ENCODE data around the gene CD1B. TPM values are rescaled to one million over a fixed set of nuclear protein-coding genes. Genes with fewer than 3 reads are reported as not detected.
"Not testable (repeated sequence)": the region's sequence is repeated elsewhere in the genome, so short reads cannot be mapped to it uniquely, and the experiment has no call there.

The CD1B gene
- total RNA-seq, 8 experiments from 2014 or later, result 0.24 TPM; not detected in 7

DNA sequence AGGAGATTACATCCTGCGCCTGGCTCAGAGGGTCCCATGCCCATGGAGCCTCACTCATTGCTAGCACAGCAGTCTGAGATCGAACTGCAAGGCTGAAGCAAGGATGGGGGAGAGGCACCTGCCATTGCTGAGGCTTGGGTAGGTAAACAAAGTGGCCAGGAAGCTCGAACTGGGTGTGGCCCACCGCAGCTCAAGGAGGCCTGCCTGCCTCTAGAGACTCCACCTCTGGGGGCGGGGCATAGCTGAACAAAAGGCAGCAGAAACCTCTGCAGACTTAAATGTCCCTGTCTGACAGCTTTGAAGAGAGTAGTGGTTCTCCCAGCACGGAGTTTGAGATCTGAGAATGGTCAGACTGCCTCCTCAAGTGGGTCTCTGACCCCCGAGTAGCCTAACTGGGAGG, 5.1 kb upstream of the CD1B start:
- 0 to 100% (median 60%) methylated on average over 1 to 7 of the region's 7 CpGs; no CpG with 5 or more reads in 5 of the 10 experiments for WGBS, 10 experiments
- H3K27ac ChIP-seq; H3K4me3 ChIP-seq; in situ Hi-C loops (cut with MboI; ENCODE audit: low pct_unique_long_range_greater_than_20kb in 2 of 9, low sequenced_read_pairs in 9 of 9, unreplicated experiment in 9 of 9); ATAC-seq (replicated peaks in 6 of 8); H3K4me1 ChIP-seq (replicated peaks in 1 of 2): not testable (repeated sequence)

DNA sequence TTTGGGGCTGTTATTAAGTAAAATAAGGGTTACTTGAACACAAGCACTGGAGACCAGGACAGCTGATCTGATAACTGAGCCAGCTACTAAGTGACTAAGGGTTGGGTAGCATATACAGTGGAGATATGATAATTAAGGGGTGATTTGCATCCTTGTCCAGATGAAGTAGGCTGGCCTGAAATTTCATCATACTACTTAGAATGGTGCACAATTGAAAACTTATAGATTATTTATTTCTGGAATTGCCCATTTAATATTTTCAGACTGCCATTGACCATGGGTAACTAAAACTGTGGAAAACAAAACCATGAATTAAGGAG, 3.8 kb upstream of the CD1B start:
- H3K27ac ChIP-seq, result no peak overlapping the region
- H3K4me3 ChIP-seq, result no peak overlapping the region
- ATAC-seq (replicated peaks in 6 of 8), result peak in 2 of 8 experiments; percentile 51 to 58
- in situ Hi-C loops (cut with MboI; ENCODE audit: low pct_unique_long_range_greater_than_20kb in 2 of 9, low sequenced_read_pairs in 9 of 9, unreplicated experiment in 9 of 9), result no loop called here
- H3K4me1 ChIP-seq (replicated peaks in 1 of 2), result no peaks in the 10 kb centered on the region

DNA sequence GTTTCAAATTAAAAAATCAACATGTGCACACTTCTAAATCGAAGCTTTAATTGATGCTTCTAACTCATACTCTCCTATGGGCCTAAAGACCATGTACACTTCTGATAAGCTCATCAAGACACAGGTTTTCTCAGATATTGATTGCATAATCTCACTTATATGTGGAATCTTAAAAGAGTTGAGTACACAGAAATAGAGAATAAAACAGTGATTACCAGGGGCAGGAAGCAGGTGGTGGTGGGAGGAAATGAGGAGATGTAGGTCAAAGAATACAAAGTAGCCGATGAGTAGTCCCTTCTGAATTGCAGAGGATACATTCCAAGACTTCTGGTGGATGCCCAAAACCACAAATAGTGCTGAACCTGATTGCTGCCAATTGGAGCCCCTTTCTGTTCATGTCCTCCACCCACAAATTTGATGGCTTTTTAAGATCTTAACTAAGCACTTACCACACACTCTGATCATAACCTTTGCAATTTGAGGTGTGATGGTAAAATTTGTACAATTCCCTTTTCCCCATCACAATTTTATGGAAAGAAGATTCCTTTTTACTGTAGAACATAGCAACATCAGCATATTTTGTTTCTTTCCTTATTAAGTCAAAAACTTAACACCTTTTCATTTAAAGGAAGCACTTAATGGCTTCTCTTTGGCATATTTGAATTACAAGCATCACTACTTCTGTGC, 3.3 kb upstream of the CD1B start:
- Histone ChIP-seq H3K4me3 (no peak overlapping the region), H3K27ac (no peak overlapping the region), H3K4me1 (replicated peaks in 1 of 2) (no peaks in the 10 kb centered on the region)
- in situ Hi-C loops (cut with MboI; ENCODE audit: low pct_unique_long_range_greater_than_20kb in 2 of 9, low sequenced_read_pairs in 9 of 9, unreplicated experiment in 9 of 9), result no loop called here
- ATAC-seq (replicated peaks in 6 of 8), result no peak
- 0 to 83% (median 60%) methylated on average over 1 to 2 of the region's 2 CpGs; no CpG with 5 or more reads in 2 of the 10 experiments for WGBS, 10 experiments

DNA sequence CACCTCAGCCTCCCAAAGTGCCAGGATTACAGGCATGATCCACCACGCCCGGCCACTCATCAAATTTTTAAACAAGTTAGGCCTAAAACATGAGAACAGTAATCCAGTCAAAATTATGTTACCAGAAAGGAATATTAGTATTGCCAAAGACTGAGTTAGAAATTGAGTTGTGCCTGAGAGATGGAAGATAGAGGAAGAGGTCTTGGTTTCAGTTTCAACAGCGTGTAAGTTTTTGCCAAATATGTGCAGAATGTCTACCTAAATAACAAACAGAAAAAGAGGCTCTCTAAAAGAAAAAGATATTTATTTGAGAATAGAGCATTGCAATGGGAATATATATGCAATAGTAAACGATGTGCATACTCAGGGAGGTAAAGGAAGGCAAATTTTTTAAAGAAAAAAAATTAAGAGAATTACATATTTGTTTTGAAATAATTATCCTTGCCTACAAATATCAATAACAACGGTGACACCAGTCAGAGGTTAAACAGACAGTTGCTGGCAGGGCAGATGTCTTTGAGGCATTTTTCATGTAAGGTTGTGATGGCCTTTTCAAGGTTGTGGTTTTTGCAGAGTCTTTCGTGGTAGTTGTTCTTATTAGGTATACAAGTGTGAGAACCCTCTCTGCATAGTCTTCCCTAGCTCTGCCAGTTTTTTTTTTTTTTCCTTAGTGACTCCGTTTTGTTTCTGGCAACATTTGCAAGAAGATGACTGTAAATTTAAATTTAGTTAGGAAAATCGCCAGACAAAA, 2.2 kb upstream of the CD1B start:
- ATAC-seq (replicated peaks in 6 of 8), result no peak
- Histone ChIP-seq H3K4me3 (no peak overlapping the region), H3K27ac (no peak overlapping the region), H3K4me1 (replicated peaks in 1 of 2) (no peaks in the 10 kb centered on the region)
- in situ Hi-C loops (cut with MboI; ENCODE audit: low pct_unique_long_range_greater_than_20kb in 2 of 9, low sequenced_read_pairs in 9 of 9, unreplicated experiment in 9 of 9), result no loop called here
- WGBS, 10 experiments, result 4 to 74% (median 48%) methylated on average over 3 to 8 of the region's 8 CpGs

DNA sequence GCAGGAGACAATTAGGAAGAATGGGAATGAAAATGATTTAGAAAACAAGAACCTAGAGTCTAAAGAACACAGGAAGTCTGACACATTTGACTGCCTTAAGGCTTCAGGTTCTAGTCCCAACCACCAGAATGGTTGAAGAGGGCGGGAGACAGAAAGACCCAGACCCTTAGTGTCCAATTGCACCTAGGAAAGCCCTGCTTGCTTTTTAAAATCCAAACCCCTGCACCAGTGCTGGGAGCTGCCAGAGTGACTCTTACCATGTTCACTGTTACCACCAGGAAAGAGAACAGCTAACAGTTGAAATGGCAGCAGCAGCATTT, 265 bp downstream of the CD1B start:
- Histone ChIP-seq H3K4me1 (replicated peaks in 1 of 2) (no peaks in the 10 kb centered on the region), H3K4me3 (no peak overlapping the region), H3K27ac (no peak overlapping the region)
- ATAC-seq (replicated peaks in 6 of 8), result no peak
- WGBS, 10 experiments, result 0 to 100% (median 67%) methylated on average over 1 of the region's 1 CpG; no CpG with 5 or more reads in 1 of the 10 experiments
- in situ Hi-C loops (cut with MboI; ENCODE audit: low pct_unique_long_range_greater_than_20kb in 2 of 9, low sequenced_read_pairs in 9 of 9, unreplicated experiment in 9 of 9), result no loop called here

DNA sequence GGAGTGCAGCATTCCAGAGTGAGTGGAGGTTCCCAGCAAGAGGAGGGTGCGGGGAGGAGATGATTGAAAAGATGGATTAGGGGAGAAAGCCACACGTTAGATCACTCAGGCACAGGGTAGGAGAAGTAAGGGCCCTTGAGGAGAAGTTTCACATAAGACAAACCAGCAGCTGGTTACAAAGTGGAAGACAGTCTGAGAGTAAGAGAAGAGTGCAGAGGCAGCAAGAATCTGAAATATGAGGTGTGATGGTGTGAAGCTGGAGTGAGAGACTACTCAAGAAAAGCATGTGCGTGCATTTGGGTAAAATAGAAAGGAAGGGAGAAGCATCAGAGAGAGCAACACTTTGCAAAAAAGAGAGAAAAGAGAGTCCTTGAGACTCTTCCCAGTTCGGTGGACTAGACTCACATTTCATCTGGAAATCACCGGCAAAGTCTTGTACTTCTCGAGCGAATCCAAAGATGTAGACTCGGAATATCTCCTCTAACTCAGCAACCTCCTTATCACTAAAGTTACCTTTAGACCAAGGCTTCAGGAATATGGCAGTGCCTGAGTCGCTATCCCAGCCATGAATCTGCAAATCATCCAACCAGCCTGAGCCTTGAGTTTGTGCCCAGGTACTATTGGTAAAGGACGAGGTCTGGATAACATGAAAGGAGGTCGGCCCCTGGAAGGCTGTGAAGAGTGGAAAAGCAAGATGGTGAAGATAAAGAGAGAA, 783 bp downstream of the CD1B start:
- Histone ChIP-seq H3K4me3 (no peak overlapping the region), H3K4me1 (replicated peaks in 1 of 2) (no peaks in the 10 kb centered on the region), H3K27ac (no peak overlapping the region)
- WGBS, 10 experiments, result 18 to 90% (median 75%) methylated on average over 2 to 11 of the region's 11 CpGs
- no peak for ATAC-seq (replicated peaks in 6 of 8)
- in situ Hi-C loops (cut with MboI; ENCODE audit: low pct_unique_long_range_greater_than_20kb in 2 of 9, low sequenced_read_pairs in 9 of 9, unreplicated experiment in 9 of 9), result no loop called here

DNA sequence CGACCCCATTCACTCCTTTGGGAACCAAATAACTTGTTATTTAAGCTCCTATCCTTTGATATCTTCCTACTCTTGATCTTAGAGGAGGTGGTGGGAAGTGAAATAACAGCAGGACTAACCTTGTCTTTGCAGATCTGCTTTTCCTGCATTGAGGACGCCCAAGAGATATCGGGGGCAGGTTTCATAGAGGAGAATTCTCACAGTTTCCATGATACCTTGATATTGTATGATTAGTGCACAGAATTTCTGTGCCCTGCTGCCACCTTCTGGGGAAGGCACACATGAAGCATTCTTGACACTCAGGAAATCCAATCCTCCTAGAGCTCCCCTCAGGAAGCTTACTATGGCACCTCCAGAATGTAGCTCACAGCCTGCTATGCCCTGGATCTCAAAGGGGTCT, 1.6 kb downstream of the CD1B start:
- Histone ChIP-seq H3K4me3 (no peak overlapping the region), H3K27ac (no peak overlapping the region), H3K4me1 (replicated peaks in 1 of 2) (no peaks in the 10 kb centered on the region)
- in situ Hi-C loops (cut with MboI; ENCODE audit: low pct_unique_long_range_greater_than_20kb in 2 of 9, low sequenced_read_pairs in 9 of 9, unreplicated experiment in 9 of 9), result no loop called here
- peak in 1 of 8 experiments; percentile 18 for ATAC-seq (replicated peaks in 6 of 8)
- 17 to 100% (median 72%) methylated on average over 1 to 3 of the region's 3 CpGs; no CpG with 5 or more reads in 3 of the 10 experiments for WGBS, 10 experiments

DNA sequence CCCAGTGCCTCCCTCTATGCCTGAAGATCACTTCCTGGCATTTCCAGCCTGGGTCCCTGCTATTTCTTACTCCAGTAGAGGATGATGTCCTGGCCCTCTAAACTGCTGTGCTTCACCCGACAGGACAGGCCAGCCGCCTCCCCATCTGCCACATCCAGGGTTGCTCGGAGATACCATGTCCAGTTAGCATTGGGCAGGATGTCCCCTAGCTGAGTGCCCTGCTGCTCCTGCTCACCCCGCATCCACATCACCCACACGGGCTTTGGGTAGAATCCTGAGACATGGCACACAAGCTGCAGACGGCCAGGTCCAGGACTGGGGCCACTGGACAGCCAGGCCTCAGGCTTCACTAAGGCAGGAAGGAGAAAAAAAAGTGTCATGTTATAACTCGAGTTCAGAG, 2.0 kb downstream of the CD1B start:
- Histone ChIP-seq H3K27ac (no peak overlapping the region), H3K4me3 (no peak overlapping the region), H3K4me1 (replicated peaks in 1 of 2) (no peaks in the 10 kb centered on the region)
- ATAC-seq (replicated peaks in 6 of 8), result no peak
- 8 to 87% (median 82%) methylated on average over 1 to 7 of the region's 7 CpGs; no CpG with 5 or more reads in 3 of the 10 experiments for WGBS, 10 experiments
- in situ Hi-C loops (cut with MboI; ENCODE audit: low pct_unique_long_range_greater_than_20kb in 2 of 9, low sequenced_read_pairs in 9 of 9, unreplicated experiment in 9 of 9), result no loop called here

DNA sequence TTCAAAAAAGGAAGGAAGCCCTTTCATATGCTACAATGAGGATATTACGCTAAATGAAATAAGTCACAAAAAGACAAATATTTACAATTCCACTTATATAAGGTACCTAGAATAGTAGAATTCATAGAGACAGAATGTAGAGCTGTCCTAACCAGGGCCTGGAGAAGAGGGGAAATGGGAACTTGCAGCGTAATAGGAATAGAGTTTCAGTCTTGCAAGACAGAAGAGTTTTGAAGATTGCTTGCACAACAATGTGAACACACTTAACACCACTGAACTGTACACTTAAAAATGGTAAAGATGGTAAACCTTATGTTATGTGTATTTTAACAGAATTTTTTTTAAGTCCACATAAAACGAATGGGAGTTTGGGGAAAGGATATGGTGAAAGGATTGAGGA, 2.9 kb downstream of the CD1B start:
- H3K4me3 ChIP-seq, result no peak overlapping the region
- H3K27ac ChIP-seq, result no peak overlapping the region
- 7 to 88% (median 71%) methylated on average over 2 to 3 of the region's 3 CpGs for WGBS, 10 experiments
- H3K4me1 ChIP-seq (replicated peaks in 1 of 2), result no peaks in the 10 kb centered on the region
- in situ Hi-C loops (cut with MboI; ENCODE audit: low pct_unique_long_range_greater_than_20kb in 2 of 9, low sequenced_read_pairs in 9 of 9, unreplicated experiment in 9 of 9), result no loop called here
- ATAC-seq (replicated peaks in 6 of 8), result no peak

DNA sequence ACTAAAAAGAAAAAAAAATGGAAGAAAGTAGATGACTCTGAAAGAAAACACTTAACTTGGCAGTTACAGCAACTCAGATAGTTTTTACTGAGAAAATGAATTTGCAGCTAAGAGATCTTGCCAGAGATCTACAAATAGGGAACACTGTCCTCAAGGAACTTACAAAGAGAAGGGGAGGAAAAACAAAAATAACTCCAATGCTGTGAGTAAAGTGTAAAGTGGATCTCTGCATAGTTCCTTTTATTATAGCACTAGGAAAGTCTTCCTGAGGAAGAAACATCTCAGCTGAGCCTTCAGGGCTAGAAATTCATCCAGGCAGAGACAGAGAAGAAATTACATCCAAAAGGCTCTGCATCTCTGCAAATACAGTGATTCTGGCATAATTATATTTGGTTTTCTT, 3.9 kb downstream of the CD1B start:
- ATAC-seq (replicated peaks in 6 of 8), result no peak
- Histone ChIP-seq H3K4me1 (replicated peaks in 1 of 2) (no peaks in the 10 kb centered on the region), H3K27ac (no peak overlapping the region), H3K4me3 (no peak overlapping the region)
- in situ Hi-C loops (cut with MboI; ENCODE audit: low pct_unique_long_range_greater_than_20kb in 2 of 9, low sequenced_read_pairs in 9 of 9, unreplicated experiment in 9 of 9), result no loop called here

DNA sequence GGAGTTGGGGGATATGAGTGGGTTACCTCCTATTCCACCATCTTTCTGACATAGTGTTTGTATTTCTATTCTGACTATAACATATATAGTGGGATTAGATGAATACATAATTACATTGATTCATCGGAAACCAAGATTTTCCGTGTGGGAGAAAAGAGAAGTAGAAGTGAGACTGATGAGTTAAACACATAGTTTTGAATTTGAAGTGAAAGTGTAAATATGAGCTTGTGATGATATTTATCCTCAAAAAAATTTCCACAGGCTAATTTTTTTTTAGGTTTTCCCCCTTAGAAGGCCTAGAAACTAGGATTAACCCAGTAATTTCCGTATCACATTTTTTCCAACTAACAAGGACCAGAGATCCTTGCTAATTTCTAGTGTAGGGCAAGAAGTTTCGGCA, 6.9 kb downstream of the CD1B start:
- in situ Hi-C loops (cut with MboI; ENCODE audit: low pct_unique_long_range_greater_than_20kb in 2 of 9, low sequenced_read_pairs in 9 of 9, unreplicated experiment in 9 of 9), result no loop called here
- Histone ChIP-seq H3K4me1 (replicated peaks in 1 of 2) (no peaks in the 10 kb centered on the region), H3K4me3 (no peak overlapping the region), H3K27ac (no peak overlapping the region)
- WGBS, 10 experiments, result 21 to 94% (median 78%) methylated on average over 1 to 4 of the region's 4 CpGs; no CpG with 5 or more reads in 1 of the 10 experiments
- ATAC-seq (replicated peaks in 6 of 8), result no peak

DNA sequence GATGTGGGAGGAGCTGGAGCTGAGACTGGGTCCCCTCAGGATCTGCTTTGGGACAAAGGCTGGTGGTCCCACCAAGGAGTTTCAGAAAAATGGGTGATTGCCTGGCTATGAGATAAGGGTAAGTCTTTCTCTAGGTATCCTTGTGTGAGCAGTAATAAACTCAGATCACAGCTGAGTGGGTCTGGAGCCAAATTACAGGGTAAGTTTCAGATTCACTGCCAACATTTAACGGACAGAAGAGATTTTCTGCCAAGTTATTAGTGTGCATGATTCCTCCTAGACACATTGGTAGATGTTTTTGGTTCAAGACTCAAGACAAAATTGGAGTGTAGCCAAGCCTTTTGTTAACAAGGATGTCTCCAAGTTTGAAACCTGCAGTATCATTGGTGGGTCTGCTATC, 7.5 kb downstream of the CD1B start:
- no peak for ATAC-seq (replicated peaks in 6 of 8)
- 0 to 100% (median 67%) methylated on average over 1 of the region's 1 CpG; no CpG with 5 or more reads in 5 of the 10 experiments for WGBS, 10 experiments
- in situ Hi-C loops (cut with MboI; ENCODE audit: low pct_unique_long_range_greater_than_20kb in 2 of 9, low sequenced_read_pairs in 9 of 9, unreplicated experiment in 9 of 9), result no loop called here

DNA sequence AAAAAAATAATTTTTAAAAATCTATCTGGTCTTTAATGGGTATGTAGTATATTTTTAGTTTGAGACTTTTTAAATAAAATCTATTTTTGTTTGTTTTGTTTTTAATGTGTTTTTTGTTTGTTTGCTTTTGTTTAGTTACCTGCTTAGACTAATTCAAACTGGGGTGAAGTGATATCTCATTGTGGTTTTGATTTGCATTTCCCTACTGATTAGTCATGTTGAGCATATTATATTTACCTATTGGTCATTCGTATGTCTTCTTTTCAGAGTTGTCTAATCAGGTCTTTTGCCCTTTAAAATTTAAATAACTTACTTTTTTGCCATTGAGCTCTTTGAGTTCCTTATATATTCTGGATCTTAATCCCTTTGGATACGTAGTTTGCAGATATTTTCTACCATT, 20.3 kb downstream of the CD1B start:
- in situ Hi-C loops (cut with MboI; ENCODE audit: low pct_unique_long_range_greater_than_20kb in 2 of 9, low sequenced_read_pairs in 9 of 9, unreplicated experiment in 9 of 9), result no loop called here
- Histone ChIP-seq H3K27ac (no peak overlapping the region), H3K4me3 (no peak overlapping the region), H3K4me1 (replicated peaks in 1 of 2) (no peaks in the 10 kb centered on the region)
- ATAC-seq (replicated peaks in 6 of 8), result no peak
- 0 to 86% (median 62%) methylated on average over 1 to 2 of the region's 2 CpGs for WGBS, 10 experiments

More for the DNA sequence above, 7.5 kb downstream of the CD1B start:
- H3K4me1 ChIP-seq (replicated peaks in 1 of 2), result no peaks in the 10 kb centered on the region
- H3K27ac ChIP-seq, result no peak overlapping the region
- H3K4me3 ChIP-seq, result no peak overlapping the region

Data from motor neuron (in vitro differentiated cells).